ENCODE data around the gene DGCR8. TPM values are rescaled to one million over a fixed set of nuclear protein-coding genes. Genes with fewer than 3 reads are reported as not detected.

Gene DGCR8
- total and polyA plus RNA-seq, 7 donors = 6.7 to 32.7 (median 15.3) TPM

- peak; percentile 73 for DNase-seq
- H3K27ac ChIP-seq = peak overlapping the region; percentile 83 to 91 (median 88)
- no peaks in the 10 kb centered on the region for H3K27me3 ChIP-seq
- 2 to 12% methylated on average over 27 of the region's 27 CpGs for WGBS, 2 donors
- no peaks in the 10 kb centered on the region for H3K9me3 ChIP-seq
- H3K4me1 ChIP-seq = peaks cover 0 to 51% (median 42%) of the 10 kb centered on the region in 4 donors
- peak overlapping the region; percentile 67 to 93 (median 86) for H3K4me3 ChIP-seq
- peaks cover 4 to 60% (median 34%) of the 10 kb centered on the region in 4 donors for H3K36me3 ChIP-seq
- intact Hi-C loops (cut with DNase I) = loop anchor here (5.0 to 10.0 kb wide), 4 partner anchors 34 to 162 kb away; partner anchors contain the start of genes DGCR8 and TANGO2
- TF ChIP-seq EP300 (IDR thresholded peaks at IDR 0.05) (no peak), POLR2A (IDR thresholded peaks at IDR 0.05) (no peak), CTCF (IDR thresholded peaks at IDR 0.05) (no peak), POLR2AphosphoS5 (IDR thresholded peaks at IDR 0.05) (no peak)
Measured at GRCh38 chr22:20116376-20116950, 36.4 kb downstream of the DGCR8 start.

- intact Hi-C loops (cut with DNase I) = loop anchor here (5.0 to 10.0 kb wide), 4 partner anchors 35 to 162 kb away; partner anchors contain the start of genes DGCR8 and TANGO2
Measured at GRCh38 chr22:20116951-20117632, 37.1 kb downstream of the DGCR8 start, which contains the start of gene TRMT2A. Gene TRMT2A (minus strand): TSS chr22:20117226. CDS start chr22:20116906, 320 bp downstream.

GRCh38 chr22:20117633-20118299 is 37.7 kb downstream of the DGCR8 start:
- H3K27me3 ChIP-seq = no peaks in the 10 kb centered on the region
- intact Hi-C loops (cut with DNase I) = loop anchor here (5.0 to 10.0 kb wide), 4 partner anchors 35 to 163 kb away; partner anchors contain the start of genes DGCR8 and TANGO2
- H3K4me1 ChIP-seq = peaks cover 0 to 55% (median 44%) of the 10 kb centered on the region in 4 donors
- DNase-seq = no peak
- no peak for TF ChIP-seq CTCF (IDR thresholded peaks at IDR 0.05)
- no peak for TF ChIP-seq EP300 (IDR thresholded peaks at IDR 0.05)
- no peak for TF ChIP-seq POLR2A (IDR thresholded peaks at IDR 0.05)
- TF ChIP-seq POLR2AphosphoS5 (IDR thresholded peaks at IDR 0.05) = no peak
- H3K27ac ChIP-seq = peak overlapping the region; percentile 83 to 91 (median 88)
- H3K4me3 ChIP-seq = peak overlapping the region; percentile 67 to 93 (median 86)
- peaks cover 4 to 57% (median 34%) of the 10 kb centered on the region in 4 donors for H3K36me3 ChIP-seq
- H3K9me3 ChIP-seq = no peaks in the 10 kb centered on the region
- 0% methylated on average over 66 of the region's 66 CpGs for WGBS, 2 donors

More at GRCh38 chr22:20116951-20117632, 37.1 kb downstream of the DGCR8 start, which contains the start of gene TRMT2A:
- Histone ChIP-seq H3K4me1 (peaks cover 0 to 52% (median 44%) of the 10 kb centered on the region in 4 donors), H3K27me3 (no peaks in the 10 kb centered on the region), H3K4me3 (peak within 1 kb of the TSS; percentile 67 to 93 (median 86)), H3K36me3 (peaks cover 4 to 60% (median 37%) of the 10 kb centered on the region in 4 donors), H3K27ac (peak within 1 kb of the TSS; percentile 83 to 91 (median 88)), H3K9me3 (no peaks in the 10 kb centered on the region)
- TF ChIP-seq POLR2AphosphoS5 (IDR thresholded peaks at IDR 0.05) = peak; percentile 41 to 79 (median 72)
- TF ChIP-seq EP300 (IDR thresholded peaks at IDR 0.05) = peak in 1 of 4 donors; percentile 47
- peak in 1 of 2 donors; percentile 36 for TF ChIP-seq POLR2A (IDR thresholded peaks at IDR 0.05)
- no peak for TF ChIP-seq CTCF (IDR thresholded peaks at IDR 0.05)
- peak; percentile 99 for DNase-seq
- 0 to 1% methylated on average over 88 of the region's 88 CpGs for WGBS, 2 donors

GRCh38 chr22:20118300-20119020 is 38.4 kb downstream of the DGCR8 start:
- DNase-seq = no peak
- Histone ChIP-seq H3K4me3 (peak overlapping the region; percentile 67 to 93 (median 86)), H3K27ac (peak overlapping the region; percentile 83 to 91 (median 88)), H3K4me1 (peaks cover 0 to 55% (median 44%) of the 10 kb centered on the region in 4 donors), H3K27me3 (no peaks in the 10 kb centered on the region), H3K36me3 (peaks cover 4 to 52% (median 31%) of the 10 kb centered on the region in 4 donors), H3K9me3 (no peaks in the 10 kb centered on the region)
- WGBS, 2 donors = 20 to 21% methylated on average over 8 of the region's 8 CpGs
- TF ChIP-seq EP300 (IDR thresholded peaks at IDR 0.05) (no peak), CTCF (IDR thresholded peaks at IDR 0.05) (no peak), POLR2AphosphoS5 (IDR thresholded peaks at IDR 0.05) (no peak), POLR2A (IDR thresholded peaks at IDR 0.05) (no peak)
- intact Hi-C loops (cut with DNase I) = loop anchor here (5.0 to 10.0 kb wide), 4 partner anchors 36 to 164 kb away; partner anchors contain the start of genes DGCR8 and TANGO2
